ENCODE data around the gene PML.
"Not testable (repeated sequence)": the region's sequence is repeated elsewhere in the genome, so short reads cannot be mapped to it uniquely, and the experiment has no call there.

DNA sequence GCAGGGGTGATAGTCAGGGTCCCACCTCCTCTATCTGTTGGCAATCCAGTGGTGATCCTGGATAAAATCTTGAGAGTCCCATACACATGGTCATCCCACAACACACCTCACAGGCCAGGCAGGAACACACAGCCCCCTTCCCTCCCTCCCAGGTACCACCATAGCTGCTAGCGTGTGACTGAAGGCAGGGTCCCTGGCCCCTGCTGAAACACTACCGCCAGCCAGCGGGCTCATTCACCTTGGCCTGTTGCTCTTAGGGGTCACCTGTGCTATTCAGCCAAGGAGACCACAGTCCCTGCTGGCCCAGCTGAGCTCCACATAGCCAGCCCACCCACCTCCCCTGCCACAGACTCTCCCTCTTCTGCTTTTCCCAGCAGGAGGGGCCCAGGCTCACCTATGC lies 69.7 kb downstream of the PML start:
- not testable (repeated sequence) for TF ChIP-seq TAF1 (IDR thresholded peaks at IDR 0.05; ENCODE audit: control insufficient read depth, extremely low read depth, insufficient read depth, low read length, severe bottlenecking); NFYB (IDR thresholded peaks at IDR 0.05; ENCODE audit: extremely low read depth, insufficient read length)
- TF ChIP-seq, protein P1, sequence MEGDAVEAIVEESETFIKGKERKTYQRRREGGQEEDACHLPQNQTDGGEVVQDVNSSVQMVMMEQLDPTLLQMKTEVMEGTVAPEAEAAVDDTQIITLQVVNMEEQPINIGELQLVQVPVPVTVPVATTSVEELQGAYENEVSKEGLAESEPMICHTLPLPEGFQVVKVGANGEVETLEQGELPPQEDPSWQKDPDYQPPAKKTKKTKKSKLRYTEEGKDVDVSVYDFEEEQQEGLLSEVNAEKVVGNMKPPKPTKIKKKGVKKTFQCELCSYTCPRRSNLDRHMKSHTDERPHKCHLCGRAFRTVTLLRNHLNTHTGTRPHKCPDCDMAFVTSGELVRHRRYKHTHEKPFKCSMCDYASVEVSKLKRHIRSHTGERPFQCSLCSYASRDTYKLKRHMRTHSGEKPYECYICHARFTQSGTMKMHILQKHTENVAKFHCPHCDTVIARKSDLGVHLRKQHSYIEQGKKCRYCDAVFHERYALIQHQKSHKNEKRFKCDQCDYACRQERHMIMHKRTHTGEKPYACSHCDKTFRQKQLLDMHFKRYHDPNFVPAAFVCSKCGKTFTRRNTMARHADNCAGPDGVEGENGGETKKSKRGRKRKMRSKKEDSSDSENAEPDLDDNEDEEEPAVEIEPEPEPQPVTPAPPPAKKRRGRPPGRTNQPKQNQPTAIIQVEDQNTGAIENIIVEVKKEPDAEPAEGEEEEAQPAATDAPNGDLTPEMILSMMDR (IDR thresholded peaks at IDR 0.05 in 2 of 3, conservative IDR thresholded peaks at IDR 0.05 in 1 of 3; ENCODE audit: insufficient read depth in 2 of 3, low read depth in 1 of 3, low read length in 3 of 3), result not testable (repeated sequence)

Data from K562 (cell line).